ENCODE data around the gene RRAS.

The RRAS gene

GRCh38 chr19:49685845-49686332 is 45.9 kb upstream of the RRAS start:
- Histone ChIP-seq H3K36me3 (peaks cover 52 to 92% (median 85%) of the 10 kb centered on the region in 11 experiments), H3K27ac (peak overlapping the region in 2 of 11 experiments; percentile 1 to 14; a peak in 1 of 22 replicates), H3K4me3 (no peak overlapping the region), H3K9ac (peak overlapping the region in 1 of 11 experiments; percentile 16; a peak in 2 of 22 replicates), H3K4me1 (peaks cover 32 to 81% (median 54%) of the 10 kb centered on the region in 10 experiments), H3K9me3 (replicated peaks in 1 of 11) (no peaks in the 10 kb centered on the region), H3K27me3 (peaks cover 13 to 26% (median 20%) of the 10 kb centered on the region in 11 experiments), H4K20me1 (peaks cover 4 to 97% (median 89%) of the 10 kb centered on the region in 11 experiments; a peak in 21 of 22 replicates), H3K4me2 (peak overlapping the region in 3 of 11 experiments; percentile 5 to 54 (median 15); a peak in 6 of 22 replicates)
- TF ChIP-seq Cebpa-rat (IDR thresholded peaks at IDR 0.05), result no peak

GRCh38 chr19:49684983-49685553 is 45.1 kb upstream of the RRAS start:
- no peak overlapping the region; a peak in 1 of 22 replicates for H3K4me2 ChIP-seq
- H3K36me3 ChIP-seq, result peaks cover 52 to 96% (median 86%) of the 10 kb centered on the region in 11 experiments
- peaks cover 33 to 81% (median 54%) of the 10 kb centered on the region in 10 experiments for H3K4me1 ChIP-seq
- H4K20me1 ChIP-seq, result peaks cover 5 to 98% (median 89%) of the 10 kb centered on the region in 11 experiments; a peak in 21 of 22 replicates
- peaks cover 5 to 17% (median 12%) of the 10 kb centered on the region in 11 experiments for H3K27me3 ChIP-seq
- H3K9ac ChIP-seq, result no peak overlapping the region
- H3K4me3 ChIP-seq, result no peak overlapping the region
- no peaks in the 10 kb centered on the region for H3K9me3 ChIP-seq (replicated peaks in 1 of 11)
- peak overlapping the region in 1 of 11 experiments; percentile 6; a peak in 1 of 22 replicates for H3K27ac ChIP-seq
- TF ChIP-seq Cebpa-rat (IDR thresholded peaks at IDR 0.05), result no peak

GRCh38 chr19:49684251-49684982 is 44.5 kb upstream of the RRAS start:
- Histone ChIP-seq H3K27me3 (peaks cover 0 to 11% (median 6%) of the 10 kb centered on the region in 11 experiments; a peak in 15 of 22 replicates), H3K9ac (peak overlapping the region in 1 of 11 experiments; percentile 7; a peak in 1 of 22 replicates), H3K27ac (peak overlapping the region in 1 of 11 experiments; percentile 6; a peak in 1 of 22 replicates), H3K4me1 (peaks cover 40 to 81% (median 55%) of the 10 kb centered on the region in 10 experiments), H3K4me2 (no peak overlapping the region), H4K20me1 (peaks cover 5 to 98% (median 89%) of the 10 kb centered on the region in 11 experiments; a peak in 21 of 22 replicates), H3K36me3 (peaks cover 52 to 96% (median 86%) of the 10 kb centered on the region in 11 experiments), H3K9me3 (replicated peaks in 1 of 11) (no peaks in the 10 kb centered on the region), H3K4me3 (no peak overlapping the region)
- no peak for TF ChIP-seq Cebpa-rat (IDR thresholded peaks at IDR 0.05)

GRCh38 chr19:49683814-49684250 is 43.9 kb upstream of the RRAS start:
- H3K36me3 ChIP-seq, result peaks cover 52 to 95% (median 80%) of the 10 kb centered on the region in 11 experiments
- no peak for TF ChIP-seq Cebpa-rat (IDR thresholded peaks at IDR 0.05)
- H3K9ac ChIP-seq, result peak overlapping the region in 2 of 11 experiments; percentile 7 to 23; a peak in 1 of 22 replicates
- H3K27ac ChIP-seq, result no peak overlapping the region
- no peaks in the 10 kb centered on the region for H3K9me3 ChIP-seq (replicated peaks in 1 of 11)
- H3K4me1 ChIP-seq, result peaks cover 45 to 81% (median 55%) of the 10 kb centered on the region in 10 experiments
- H3K4me3 ChIP-seq, result no peak overlapping the region
- no peak overlapping the region for H3K4me2 ChIP-seq
- H3K27me3 ChIP-seq, result peaks cover 0 to 5% (median 0%) of the 10 kb centered on the region in 11 experiments; a peak in 6 of 22 replicates
- H4K20me1 ChIP-seq, result peaks cover 9 to 98% (median 89%) of the 10 kb centered on the region in 11 experiments; a peak in 21 of 22 replicates

DNA sequence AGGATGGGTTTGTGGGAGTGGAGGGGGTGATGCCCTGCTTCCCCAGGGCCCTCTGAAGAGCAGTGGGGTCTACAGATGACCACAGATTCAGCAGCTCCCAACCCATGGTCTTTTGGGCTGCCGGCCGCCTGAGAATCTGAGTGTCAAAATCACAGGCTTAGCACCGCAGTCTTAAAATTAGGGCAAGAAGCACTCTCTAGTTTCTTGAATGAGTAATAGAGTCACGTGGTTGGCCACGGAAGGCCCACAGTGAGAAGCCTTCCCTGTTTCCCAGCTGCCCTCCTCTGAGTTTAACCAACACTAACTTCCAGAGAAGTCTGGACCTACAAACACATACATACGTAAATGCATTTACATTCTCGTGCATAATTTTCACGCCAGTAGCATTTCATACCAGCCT is 42.3 kb upstream of the RRAS start:
- H3K36me3 ChIP-seq, result peaks cover 52 to 81% (median 67%) of the 10 kb centered on the region in 11 experiments
- no peaks in the 10 kb centered on the region for H3K27me3 ChIP-seq
- H3K9me3 ChIP-seq (replicated peaks in 1 of 11), result no peaks in the 10 kb centered on the region
- peak overlapping the region in 5 of 11 experiments; percentile 14 to 30 (median 28); a peak in 4 of 22 replicates for H3K9ac ChIP-seq
- no peak overlapping the region for H3K4me3 ChIP-seq
- peaks cover 36 to 72% (median 47%) of the 10 kb centered on the region in 10 experiments for H3K4me1 ChIP-seq
- TF ChIP-seq Cebpa-rat (IDR thresholded peaks at IDR 0.05), result no peak
- no peak overlapping the region for H3K27ac ChIP-seq
- peaks cover 16 to 95% (median 91%) of the 10 kb centered on the region in 11 experiments; a peak in 21 of 22 replicates for H4K20me1 ChIP-seq
- H3K4me2 ChIP-seq, result no peak overlapping the region

- Histone ChIP-seq H3K36me3 (peaks cover 52 to 76% (median 63%) of the 10 kb centered on the region in 11 experiments), H3K4me1 (peaks cover 31 to 68% (median 43%) of the 10 kb centered on the region in 10 experiments), H3K9me3 (replicated peaks in 1 of 11) (no peaks in the 10 kb centered on the region), H3K4me3 (no peak overlapping the region), H3K4me2 (no peak overlapping the region), H4K20me1 (peaks cover 16 to 91% (median 88%) of the 10 kb centered on the region in 11 experiments; a peak in 21 of 22 replicates), H3K27ac (no peak overlapping the region), H3K27me3 (no peaks in the 10 kb centered on the region), H3K9ac (peak overlapping the region in 5 of 11 experiments; percentile 14 to 30 (median 28); a peak in 3 of 22 replicates)
- no peak for TF ChIP-seq Cebpa-rat (IDR thresholded peaks at IDR 0.05)
These were observed 41.9 kb upstream of the RRAS start for GRCh38 chr19:49681830-49682229.

DNA sequence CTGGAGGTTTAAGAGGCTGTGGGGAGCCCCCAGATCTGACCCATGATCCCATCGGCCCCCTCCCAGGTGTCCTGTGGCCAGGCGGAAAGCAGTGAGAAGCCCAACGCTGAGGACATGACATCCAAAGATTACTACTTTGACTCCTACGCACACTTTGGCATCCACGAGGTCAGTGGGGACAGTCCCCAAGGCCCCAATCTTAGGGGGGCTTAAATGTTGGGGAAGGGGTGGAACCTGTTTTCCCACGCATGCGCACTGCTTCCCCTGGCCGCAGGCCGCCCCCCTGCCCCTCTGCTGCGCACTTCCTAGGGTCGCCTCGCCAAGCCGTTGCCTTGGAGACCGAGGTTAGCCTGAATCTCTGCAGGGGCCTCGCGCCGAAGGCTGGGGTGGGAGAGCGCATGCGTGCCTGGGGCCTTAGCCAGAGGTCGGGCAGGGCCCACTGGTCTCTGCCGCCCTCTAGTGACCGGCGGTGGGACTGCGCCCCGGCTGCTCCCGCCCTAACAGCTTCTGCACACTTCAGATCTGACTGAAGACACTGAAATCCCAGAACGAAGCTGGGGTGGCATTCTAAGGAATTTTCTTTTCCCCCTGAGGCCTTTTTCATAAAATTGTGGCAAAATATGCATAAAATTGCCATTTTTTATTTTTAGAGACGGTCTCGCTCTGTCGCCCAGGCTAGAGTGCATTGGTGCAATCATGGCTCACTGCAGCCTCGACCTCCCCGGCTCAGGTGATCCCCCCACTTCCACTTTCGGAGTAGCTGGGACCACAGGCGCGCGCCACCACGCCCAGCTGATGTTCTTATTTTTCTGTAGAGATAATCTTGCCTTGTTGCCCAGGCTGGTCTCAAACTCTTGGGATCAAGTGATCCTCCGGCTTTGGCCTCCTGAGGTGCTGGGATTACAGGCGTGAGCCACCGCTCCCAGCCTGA is 40.7 kb upstream of the RRAS start:
- H3K9me3 ChIP-seq (replicated peaks in 1 of 11), result no peaks in the 10 kb centered on the region
- H3K36me3 ChIP-seq, result peaks cover 47 to 67% (median 55%) of the 10 kb centered on the region in 11 experiments
- peak overlapping the region in 9 of 10 experiments; percentile 21 to 100 (median 93); a peak in 11 of 20 replicates for H3K4me3 ChIP-seq
- peak overlapping the region; percentile 87 to 98 (median 95) for H3K4me2 ChIP-seq
- peak overlapping the region in 10 of 11 experiments; percentile 39 to 100 (median 62); a peak in 19 of 22 replicates for H3K27ac ChIP-seq
- H3K27me3 ChIP-seq, result no peaks in the 10 kb centered on the region
- peaks cover 34 to 66% (median 43%) of the 10 kb centered on the region in 10 experiments for H3K4me1 ChIP-seq
- TF ChIP-seq Cebpa-rat (IDR thresholded peaks at IDR 0.05), result no peak
- H3K9ac ChIP-seq, result peak overlapping the region; percentile 41 to 100 (median 97); a peak in 19 of 22 replicates
- H4K20me1 ChIP-seq, result peaks cover 16 to 82% (median 81%) of the 10 kb centered on the region in 11 experiments; a peak in 21 of 22 replicates
